Muscle of back (tissue), 11 donors: ENCODE data around the gene ELF1. TPM values are rescaled to one million over a fixed set of nuclear protein-coding genes. Genes with fewer than 3 reads are reported as not detected.
"Not testable (repeated sequence)": the region's sequence is repeated elsewhere in the genome, so short reads cannot be mapped to it uniquely, and the experiment has no call there.

Source experiments
- DNase-seq, 3 donors: peaks; one replicate each; pipeline versions ENCODE4 v3.0.0 to v3.0.0-alpha.2; 2013
- polyA plus RNA-seq, 10 donors: library from polyadenylated mRNA; unstranded; fragments of 120-200 nt; gene quantifications; one replicate each; pipeline ENCODE4 v1.2.1, GENCODE V29; 2013; ENCODE audit not compliant: insufficient read length in 10 of 10

The ELF1 gene
- polyA plus RNA-seq, 10 donors, result 25.2 to 37.2 (median 29.1) TPM

DNA sequence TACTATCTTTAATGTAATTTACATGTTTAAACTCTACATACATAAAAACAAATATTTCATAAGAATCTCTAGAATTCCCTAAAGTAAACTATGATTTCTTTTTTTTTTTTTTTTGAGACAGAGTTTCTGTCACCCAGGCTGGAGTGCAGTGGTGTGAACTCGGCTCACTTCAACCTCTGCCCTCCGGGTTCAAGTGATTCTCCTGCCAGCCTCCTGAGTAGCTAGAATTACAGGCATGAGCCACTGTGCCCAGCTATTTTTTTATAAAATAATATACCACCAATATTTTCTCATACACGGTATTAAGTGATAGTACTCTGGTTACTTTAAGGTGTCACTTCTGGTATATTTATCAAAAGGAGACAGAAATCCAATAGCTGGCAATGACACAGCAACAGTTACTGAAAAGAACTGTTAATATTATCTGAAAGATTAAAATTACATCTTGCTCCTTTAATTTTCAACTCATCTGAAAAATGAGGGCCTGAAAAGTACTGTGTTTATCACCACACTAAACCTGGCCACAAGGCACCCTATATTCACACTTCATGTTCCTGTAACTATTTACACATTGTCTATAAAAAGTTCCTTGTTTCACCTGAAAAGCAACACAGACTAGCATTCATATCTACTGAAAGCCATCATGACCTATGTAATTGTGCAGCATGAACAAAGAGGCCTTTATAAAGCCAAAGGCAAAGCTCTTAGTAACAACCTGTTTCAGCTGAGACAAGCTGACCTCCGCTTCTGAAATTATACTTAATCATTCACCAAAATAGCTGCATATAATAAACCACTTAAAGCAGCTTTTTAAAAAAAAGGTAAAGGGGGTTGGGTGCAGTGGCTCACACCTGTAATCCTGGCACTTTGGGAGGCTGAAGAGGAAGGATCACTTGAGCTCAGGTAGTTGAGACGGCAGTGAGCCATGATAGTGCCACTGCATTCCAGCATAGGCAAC, 123.6 kb downstream of the ELF1 start:
- no peak for DNase-seq

DNA sequence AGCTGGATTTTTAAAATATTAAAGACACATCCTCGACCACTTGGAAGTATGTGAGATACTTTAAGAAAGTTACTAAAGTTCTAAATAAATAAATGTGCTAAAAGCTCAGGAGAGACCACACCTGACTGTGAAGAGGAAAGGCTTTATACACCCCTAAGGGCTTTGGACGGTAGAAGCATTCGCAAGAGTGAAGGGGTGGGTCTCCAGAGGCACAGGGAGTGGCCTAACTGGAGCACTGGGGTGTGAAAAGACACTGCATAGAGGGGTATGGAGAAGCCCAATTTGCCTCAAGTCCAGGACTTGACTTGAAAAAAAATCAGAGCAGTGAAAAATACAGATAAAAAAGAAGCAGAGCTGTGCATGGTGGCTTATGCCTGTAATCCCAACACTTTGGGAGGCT, 125.5 kb downstream of the ELF1 start:
- not testable (repeated sequence) for DNase-seq

DNA sequence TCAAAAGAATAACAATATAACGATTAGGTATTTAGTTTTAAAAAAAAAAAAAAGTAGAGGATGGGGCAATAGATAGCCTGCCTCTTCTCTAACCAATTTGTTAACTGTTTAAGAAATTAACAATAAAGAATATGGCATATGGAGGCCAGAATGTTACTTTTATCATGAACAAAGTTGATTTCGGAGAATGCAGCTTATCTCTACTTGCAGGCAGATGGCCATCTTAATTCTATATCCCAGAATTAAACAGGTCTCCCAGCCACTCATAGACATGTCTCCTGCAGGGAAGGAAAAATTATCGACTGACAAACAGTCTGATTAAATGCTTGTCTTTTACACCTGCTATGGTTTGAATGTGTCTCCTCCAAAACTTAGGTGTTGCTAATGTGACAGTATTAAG, 133.1 kb downstream of the ELF1 start:
- DNase-seq, result no peak

DNA sequence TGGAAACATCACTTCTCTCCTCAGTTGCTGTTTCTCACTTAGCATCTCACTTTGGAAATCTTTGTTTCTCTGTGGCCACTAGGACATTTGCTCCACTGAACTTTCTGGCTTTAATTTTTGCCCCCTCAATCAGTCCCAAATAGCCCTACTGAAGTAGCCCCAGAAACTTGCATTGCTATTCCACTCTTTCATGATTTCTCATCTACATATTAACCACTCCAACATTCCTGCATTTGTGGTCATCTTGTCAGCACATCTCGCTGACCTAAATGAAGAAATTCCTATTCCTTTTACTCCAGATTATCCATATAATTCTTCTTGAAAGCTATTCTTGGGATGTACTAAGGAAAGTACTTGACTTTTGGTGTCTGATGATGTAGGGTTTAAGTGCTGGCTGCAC, 134.9 kb downstream of the ELF1 start:
- DNase-seq, result not testable (repeated sequence)

Other genes starting within 250 kb of the ELF1 start
- gene MRPS31, start 248.1 kb downstream of the ELF1 start, polyA plus RNA-seq, result 10 to 100 TPM; 20.9 to 36.5 (median 29.4) TPM
- gene SLC25A15, start 229.7 kb downstream of the ELF1 start, polyA plus RNA-seq, result 10 to 100 TPM; 10.9 to 15.1 (median 13.0) TPM
- gene WBP4, start 42.2 kb upstream of the ELF1 start, polyA plus RNA-seq, result 10 to 100 TPM; 15.7 to 19.9 (median 17.8) TPM
- 10 to 100 TPM in 9 of 10 donors, 1 to 10 TPM in 1; 7.1 to 15.4 (median 11.2) TPM for gene KBTBD6, start 113.5 kb upstream of the ELF1 start, polyA plus RNA-seq
- gene KBTBD7, start 175.3 kb upstream of the ELF1 start, polyA plus RNA-seq, result 10 to 100 TPM in 2 of 10 donors, 1 to 10 TPM in 8; 7.9 to 13.0 (median 9.0) TPM
- gene MTRF1, start 244.3 kb upstream of the ELF1 start, polyA plus RNA-seq, result 10 to 100 TPM in 5 of 10 donors, 1 to 10 TPM in 5; 7.6 to 15.6 (median 9.9) TPM